Stimulated activated naive CD8-positive, alpha-beta T cell treated with anti-CD3 and anti-CD28 coated beads, Interleukin-15, Interleukin-2, amounts not matched to agents 100 U/mL and 50 U/mL, for 24 hours (primary cell): ENCODE data around the gene CHMP6.
"Not testable (repeated sequence)": the region's sequence is repeated elsewhere in the genome, so short reads cannot be mapped to it uniquely, and the experiment has no call there.

Experiments used
- ATAC-seq: fragments of 150-1000 bp; cut with Tn5 transposase; one replicate; pipeline ENCODE4 v1.10.0; 2021
- DNase-seq: peaks from one replicate; pipeline ENCODE4 v3.0.0; 2021

The CHMP6 gene

DNA sequence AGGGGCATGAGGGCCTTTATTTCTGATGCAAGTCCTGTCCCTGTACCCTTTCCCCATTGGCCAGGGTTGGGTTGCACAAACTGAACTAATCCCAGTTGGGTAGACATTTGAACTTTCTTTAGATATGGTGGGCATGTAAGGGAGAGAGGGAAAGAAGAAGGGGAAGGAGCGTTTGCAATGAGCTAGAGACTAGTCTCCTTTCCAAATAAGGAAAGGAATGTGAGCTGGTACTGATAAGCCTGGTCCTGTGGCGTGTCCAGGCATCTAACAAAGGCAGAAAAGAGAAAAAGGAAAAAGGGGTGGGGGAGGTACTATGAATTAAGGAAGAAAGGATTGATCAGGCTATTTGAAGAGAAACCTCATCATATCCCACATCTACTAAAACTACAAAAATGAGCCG lies 20.3 kb downstream of the CHMP6 start:
- DNase-seq (no peak), ATAC-seq (no peak)

DNA sequence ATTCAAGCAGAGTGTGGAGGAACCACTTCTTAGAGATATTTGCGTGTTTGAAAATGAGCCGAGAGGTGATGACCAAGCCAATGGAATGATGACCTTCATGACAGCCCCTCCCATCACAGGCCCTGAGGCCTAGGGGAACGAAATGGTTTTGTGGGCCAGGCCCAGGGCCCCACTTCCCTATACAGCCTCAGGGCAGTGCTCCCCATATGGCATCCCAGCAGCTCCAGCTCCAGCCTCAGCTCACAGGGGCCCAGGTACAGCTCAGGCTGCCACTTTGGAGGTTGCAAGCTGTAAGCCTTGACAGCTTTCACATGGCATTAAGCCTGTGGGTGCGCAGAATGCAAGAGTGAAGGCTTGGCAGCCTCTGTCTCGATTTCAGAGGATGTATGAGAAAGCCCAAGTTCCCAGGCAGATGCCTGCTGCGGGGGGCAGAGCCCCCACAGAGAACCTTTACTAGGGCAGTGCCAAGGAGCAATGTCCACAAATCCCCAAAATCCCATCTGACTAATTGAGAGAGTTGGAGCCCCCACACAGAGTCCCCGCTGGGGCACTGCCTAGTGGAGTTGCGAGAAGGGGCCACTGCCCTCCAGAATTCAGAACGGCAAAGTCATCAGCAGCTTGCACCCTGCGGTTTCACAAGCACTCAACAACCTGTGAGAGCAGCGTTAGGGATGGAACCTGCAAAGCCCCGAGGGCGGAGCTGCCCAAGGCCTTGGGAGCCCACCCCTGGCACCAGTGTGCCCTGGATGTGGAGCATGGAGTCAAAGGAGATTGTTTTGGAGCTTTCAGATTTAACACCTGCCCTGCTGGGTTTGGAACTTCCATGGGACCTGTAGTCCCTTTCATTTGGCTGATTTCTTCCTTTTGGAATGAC lies 21.2 kb downstream of the CHMP6 start:
- no peak for DNase-seq
- ATAC-seq = no peak

DNA sequence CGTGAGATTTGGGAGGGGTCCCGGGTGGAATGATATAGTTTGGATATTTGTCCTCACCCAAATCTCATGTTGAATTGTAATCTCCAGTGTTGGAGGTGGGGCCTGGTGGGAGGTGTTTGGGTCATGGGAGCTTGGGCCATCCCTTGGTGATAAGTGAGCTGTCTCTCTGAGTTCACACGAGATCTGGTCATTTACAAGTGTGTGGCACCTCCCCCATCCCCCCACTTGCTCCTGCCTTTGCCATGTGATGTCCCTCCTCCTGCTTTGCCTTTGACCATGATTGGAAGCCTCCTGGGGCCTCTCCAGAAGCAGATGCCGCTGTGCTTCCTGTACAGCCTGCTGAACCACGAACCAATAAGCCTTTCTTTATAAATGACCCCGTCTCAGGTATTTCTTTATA lies 22.0 kb downstream of the CHMP6 start:
- no peak for ATAC-seq
- DNase-seq = no peak

DNA sequence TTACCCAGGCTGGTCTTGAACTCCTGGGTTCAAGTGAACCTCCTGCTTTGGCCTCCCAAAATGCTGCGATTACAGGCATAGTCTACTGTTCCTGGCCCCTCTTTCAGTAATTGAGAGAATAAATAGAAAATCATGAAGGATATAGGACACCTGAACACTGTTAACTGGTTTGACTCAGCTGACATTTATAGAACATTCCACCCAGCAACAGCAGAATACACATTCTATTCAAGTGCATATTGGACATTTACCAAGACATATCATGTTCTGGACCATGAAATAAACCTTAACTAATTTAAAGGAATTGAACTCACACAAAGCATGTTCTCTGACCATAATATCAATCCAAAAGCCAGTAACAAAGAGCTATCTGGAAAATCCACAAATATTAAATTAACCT lies 23.5 kb downstream of the CHMP6 start:
- DNase-seq = no peak
- ATAC-seq = no peak

DNA sequence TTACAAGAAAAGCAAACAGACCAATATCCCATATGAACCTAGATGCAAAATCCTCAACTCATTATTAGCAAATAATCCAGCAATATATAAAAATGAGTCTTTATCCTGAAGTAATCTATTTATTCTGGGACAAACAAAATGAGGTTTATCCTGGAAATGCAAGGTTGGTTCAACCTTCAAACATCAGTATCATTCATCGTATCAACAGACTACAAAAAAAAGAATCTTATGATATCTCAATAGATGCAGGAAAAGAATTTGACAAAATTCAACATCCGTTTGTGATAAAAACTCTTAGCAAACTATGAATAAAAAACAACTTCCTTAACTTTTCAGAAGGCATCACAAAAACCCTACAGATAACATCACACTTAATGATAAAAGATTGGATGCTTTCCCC lies 24.9 kb downstream of the CHMP6 start:
- no peak for ATAC-seq

DNA sequence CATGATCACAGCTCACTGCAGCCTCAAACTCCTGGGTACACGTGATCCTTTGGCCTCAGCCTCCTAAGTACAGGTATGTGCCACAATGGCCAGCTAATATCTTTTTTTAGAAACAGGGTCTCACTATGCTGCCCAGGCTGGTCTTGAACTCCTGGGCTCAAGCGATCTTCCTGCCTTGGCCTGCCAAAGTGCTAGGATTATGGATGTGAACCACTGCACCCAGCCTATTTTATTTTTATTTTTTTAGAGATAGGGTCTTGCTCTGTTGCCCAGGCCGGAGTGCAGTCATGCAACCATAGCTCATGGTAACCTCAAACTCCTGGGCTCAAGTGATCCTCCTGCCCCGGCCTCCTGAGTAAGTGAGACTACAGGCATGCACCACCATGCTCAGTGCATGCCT lies 25.7 kb downstream of the CHMP6 start:
- DNase-seq, ATAC-seq: not testable (repeated sequence)

More for the DNA sequence above, 24.9 kb downstream of the CHMP6 start:
- DNase-seq = no peak

DNA sequence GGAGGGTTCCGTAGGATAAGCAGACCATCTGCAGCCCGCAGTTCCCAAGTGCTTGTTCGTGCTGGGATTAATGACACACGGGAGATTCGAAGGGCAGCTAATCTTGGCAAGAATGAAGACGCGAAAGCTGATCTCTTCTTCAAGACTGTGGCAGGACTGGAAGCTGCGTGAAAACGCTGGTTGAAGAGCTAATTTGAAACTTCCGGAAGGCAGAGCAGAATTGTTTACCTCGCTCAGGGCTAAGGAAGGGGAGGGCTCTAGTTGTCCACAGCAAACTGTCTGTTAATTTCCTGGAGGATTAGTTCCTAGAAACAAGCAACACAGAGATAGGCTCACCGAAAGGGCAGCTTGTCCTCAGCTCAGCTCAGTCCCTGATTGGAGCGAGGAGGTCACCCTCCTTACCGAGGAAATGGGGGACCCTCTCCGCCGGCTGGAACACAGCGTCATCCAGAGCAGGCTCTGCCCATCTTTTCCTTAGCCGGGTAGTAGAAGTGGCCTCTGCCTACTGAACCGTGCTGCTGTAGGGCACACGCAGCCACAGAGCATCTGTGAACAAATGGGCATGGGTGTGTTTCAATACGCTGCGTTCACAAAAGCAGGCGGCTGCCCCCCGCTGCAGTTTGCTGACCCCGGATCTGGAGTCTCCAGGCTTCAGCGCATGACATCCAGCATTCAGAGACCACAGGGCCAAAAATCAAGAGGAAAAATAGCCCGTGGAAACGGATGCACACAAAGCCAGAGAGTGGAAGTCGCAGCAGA lies 26.6 kb downstream of the CHMP6 start:
- peak; percentile 78 for ATAC-seq
- peak; percentile 49 for DNase-seq

DNA sequence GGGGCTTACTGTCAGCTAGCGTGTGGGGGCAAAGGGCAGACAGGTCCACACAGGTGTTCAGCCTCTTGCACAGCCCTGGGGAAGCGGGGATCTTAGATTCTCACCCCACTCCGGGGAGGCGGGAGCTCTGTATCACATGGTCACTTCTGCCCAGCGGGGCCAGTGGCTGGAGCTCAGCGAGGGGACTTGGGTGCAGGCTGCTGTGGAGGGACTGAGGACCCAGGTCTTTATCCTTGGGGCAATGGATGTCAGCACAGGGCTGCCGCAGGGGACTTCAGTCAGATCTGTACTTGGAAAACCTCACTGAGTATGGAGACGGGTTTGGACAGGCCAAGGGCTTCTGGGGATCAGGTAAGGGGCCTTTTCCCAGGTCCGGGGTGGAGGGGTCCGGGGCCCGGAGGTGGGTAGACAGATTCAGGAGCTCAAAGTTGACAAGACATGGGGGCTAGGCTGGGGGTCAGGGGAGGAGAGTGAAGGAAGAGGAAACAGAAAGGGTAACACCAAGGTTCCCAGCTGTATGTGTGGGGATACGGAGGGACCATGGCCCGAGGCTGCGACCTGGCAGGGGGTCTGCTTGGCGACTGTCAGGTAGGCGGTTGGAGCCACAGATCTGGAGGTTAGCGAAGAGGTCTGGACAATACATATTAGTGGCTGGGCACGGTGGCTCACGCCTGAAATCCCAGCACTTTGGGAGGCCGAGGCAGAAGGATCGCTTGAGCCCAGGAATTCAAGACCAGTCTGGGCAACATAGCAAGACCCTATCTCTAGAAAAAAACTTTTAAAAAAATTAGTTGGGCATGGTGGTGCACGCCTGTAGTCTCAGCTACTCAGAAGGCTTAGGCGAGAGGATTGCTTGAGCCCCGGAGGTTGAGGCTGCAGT lies 28.2 kb downstream of the CHMP6 start:
- no peak for ATAC-seq
- no peak for DNase-seq

DNA sequence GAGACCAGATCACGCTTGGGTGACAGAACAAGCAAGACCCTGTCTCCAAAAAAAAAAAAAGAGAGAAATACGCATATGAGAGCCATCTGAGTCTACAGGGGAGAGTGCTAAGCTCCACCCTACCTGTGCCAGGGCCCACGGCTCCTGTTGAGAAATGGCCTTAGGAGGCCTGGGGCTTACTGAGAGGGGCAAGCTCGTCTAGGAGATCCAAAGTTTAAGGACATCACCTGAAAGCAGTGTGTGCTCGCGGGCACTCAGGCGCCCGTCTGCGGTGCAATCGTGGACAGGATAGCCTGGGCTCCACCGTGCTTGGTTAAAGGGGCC lies 28.8 kb downstream of the CHMP6 start:
- DNase-seq = no peak
- no peak for ATAC-seq

DNA sequence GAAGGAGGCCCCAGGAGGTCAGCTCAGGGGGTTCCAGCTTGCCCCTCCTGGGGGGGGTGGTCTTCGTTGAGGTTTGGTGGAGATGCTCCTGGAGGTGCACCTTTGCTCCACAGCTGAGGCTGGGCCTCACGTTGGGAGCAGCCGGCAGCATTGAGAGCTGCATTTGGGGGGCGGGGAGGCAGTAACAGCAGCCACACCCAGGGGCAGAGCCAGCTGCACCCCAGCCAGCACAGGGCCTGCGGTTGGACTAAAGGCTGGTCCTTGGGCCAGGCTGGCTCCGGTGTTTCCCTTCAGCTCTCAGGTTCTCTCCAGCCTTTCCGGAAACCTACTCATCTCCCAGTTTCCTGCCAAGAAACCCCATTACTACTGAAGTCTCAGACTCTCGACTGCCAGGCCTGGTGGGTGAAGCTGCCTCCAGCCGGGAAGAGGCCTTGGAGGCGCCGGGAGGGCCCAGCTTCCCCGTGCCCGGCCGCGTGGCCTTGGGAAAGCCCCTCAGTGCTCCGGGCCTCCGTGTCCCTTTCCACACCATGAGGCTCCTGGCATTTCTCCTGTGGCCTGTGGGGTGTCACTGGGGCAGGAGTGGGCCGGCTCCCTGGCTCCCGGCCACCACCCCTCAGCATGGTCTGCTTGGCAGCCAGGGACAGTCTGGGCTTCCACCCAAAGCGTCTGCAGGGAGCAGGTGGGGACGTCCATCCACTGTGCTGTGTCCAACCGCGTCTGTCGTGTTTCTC lies 29.3 kb downstream of the CHMP6 start:
- ATAC-seq (no peak), DNase-seq (no peak)

DNA sequence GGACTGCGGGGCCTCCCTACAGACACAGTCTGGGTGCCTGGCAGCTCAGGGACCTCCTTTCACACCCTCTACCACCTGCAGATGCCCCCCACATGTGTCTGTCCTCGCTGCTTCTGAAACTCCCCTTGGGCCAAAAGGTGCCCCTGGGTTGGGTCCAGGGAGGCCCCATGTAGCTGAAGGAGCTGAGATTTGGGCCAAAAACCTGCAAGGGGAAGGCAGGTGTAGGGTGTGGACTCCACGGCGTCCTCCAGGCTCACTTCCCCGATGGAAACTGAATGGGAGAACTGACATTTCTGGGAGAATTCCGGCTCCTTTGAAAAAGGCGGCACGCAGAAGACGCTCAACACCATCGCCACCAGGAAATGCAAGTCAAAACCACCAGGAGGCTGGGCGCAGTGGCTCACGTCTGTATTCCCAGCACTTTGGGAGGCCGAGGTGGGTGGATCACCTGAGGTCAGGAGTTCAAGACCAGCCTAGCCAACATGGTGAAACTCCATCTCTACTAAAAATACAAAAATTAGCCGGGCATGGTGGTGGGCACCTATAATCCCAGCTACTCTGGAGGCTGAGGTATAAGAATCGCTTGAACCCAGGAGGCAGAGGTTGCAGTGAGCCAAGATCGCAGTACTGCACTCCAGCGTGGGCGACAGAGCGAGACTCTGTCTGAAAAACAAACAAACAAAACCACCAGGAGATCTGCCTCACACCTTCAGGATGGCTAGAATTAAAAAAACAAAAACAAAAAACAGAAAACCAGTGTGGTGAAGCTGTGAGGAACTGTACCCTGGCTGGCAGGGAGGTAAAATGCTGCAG lies 30.1 kb downstream of the CHMP6 start:
- no peak for ATAC-seq
- DNase-seq = no peak

DNA sequence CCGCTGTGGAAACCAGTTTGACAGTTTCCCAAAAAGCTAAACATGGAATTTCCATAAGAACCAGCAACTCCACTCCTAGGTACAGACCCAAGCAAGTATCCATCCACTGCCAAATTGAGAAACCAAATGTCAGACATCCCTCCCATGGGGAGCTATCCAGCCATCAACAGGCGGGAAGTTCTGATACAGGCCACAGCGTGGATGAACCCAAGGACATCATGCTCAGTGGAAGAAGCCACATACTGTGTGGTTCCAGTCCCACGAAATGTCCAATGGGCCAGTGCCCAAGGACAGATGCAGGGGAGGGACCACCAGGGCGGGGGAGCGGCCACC lies 30.7 kb downstream of the CHMP6 start:
- DNase-seq (no peak), ATAC-seq (no peak)

DNA sequence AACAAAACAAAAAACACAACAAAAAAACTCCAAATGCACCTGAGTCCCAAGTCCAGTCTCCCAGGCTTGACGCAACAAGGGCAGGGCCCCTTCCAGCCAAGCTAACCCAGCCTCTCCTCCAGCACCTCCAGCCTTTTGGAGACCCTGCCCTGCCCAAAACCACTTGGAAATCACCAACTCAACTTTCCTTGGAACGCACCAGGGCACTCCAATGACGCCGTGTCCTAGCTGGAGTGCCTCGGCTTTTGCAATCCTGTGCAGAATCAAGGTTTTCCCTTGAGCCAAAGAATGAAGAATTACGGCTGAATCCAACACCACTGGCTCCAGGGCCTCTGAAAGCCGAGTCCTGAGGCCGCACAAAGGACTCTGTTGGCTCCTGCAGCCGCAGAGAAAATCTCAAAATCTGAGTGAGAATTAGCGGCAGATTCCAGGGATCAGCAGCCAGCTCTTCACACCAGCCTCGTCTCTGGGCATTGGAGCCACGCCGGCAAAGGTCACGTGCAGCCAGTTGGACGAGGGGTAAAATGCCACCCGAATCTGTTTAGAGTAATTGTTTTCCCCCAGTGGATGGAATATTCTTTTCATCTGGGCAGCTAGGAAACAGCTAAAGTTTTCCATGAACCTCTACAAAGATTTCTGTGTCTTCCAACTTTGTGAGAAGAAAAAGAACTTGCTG lies 33.6 kb downstream of the CHMP6 start:
- ATAC-seq (no peak), DNase-seq (no peak)

DNA sequence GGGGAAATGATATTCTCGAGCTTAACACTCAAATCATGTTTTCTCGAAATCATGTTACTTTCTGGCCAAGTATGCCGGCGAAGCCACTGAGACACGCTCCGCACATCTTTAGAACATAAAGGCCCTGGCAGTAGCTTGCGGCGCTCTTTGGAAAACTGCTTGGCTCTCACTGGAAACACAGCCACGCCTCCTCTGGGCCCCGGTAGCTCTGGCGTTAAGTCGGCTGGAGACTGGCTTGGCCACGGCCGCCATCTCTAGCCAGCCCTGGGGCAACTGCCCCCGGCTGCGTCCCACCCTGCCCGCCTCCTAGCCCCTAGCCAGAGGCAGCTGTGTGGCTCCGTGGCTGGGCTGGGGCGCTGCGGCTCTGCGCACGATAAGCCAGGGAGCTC lies 34.1 kb downstream of the CHMP6 start:
- DNase-seq = no peak
- no peak for ATAC-seq

DNA sequence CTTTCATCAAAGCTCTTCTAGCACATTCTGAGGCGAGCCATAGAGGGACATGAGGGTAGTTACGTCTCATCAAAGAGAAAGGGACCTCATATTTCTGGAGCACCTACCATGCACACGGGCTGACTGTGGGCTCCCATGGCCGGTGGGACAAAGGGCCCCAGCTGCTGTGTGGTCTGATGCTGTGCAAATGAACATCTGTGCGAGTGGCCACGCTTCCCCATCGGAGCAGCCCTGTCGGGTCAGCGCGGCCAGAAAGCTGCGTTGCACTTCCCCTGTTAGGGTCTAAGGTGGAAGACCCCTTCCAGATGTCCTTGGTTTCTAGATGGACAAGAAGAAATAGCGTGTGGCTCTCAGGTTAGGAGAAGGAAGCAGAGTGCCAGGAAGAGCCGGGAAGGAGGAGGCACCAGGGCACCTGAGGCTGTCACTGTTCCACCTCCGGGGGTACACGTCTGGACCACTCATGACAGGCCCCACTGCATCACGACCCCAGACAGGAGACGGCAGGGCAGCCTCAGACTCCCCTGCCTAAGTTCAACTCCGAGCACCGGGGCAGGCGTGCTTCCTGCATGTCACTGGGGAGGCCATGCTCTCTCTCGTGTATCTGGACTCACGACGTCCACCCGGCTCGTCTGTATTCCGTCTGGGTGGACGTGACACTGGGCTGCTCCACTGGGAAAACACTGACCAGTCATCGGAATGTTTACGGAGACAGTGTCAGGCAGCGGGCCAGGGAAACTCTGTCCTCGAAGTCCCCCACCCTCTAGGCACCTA lies 34.8 kb downstream of the CHMP6 start:
- DNase-seq (no peak), ATAC-seq (no peak)

DNA sequence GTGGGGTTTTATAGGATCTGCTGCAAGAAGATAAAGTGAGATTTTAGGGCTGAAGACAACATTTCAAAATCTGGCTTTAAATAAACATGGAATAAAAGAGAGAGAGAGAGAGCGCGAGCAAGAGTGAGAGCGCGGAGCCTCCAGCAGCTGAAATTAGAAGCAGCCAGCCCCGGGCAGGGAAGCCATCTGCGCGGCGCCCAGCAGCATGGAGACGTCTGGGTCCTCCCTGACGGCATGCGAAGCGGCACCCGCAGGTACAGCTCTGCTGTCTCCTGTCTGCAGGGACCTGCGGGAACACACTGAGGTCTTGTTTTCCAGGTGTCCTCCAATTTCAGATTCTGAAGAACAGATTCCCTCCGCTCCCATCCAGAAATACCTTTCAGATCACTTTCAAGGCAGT lies 35.4 kb downstream of the CHMP6 start:
- DNase-seq = no peak
- no peak for ATAC-seq

DNA sequence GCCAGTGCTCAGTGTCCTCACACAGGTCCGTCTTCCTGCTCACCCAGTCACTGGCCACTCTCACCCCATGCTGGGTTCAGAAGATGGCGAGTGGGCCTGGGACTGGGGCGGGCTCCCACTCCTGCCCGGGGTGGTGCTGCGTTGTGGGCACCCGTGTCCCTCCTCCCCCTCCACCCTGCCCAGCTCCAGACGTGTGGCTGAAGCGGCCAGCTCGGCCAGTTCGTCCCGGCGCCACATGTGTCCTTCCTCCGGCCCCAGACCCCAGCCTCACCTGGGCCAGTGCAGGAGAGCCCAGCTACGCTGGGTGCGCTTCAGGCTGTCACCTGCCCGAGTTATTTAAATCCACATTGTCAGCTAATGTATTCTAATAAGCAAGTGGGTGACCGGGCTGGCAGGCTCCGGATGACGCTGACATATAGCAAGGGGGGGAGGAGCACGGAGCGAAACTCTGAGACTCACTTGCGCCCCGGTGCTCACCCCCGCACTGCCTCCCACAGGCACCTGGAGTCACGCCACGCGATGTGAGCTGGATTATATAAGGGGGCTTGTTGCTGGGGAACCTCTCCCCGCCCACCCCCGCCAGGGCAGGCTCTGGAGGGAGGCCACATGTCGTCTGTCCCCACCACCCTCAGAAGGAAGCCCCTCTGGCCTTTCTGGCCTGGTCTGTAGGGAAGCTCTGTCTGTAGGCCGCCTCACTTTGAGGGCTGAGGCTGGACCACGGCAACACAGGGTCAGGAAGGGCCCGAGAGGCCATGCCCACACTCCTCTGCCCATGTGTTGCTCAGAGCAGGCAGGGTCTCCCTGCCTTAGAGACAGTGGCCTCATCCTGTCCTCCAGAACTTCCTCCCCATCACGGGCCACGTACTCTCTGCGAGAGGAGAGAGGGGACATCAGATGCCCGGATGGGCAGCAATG lies 36.2 kb downstream of the CHMP6 start:
- no peak for ATAC-seq
- DNase-seq = no peak

DNA sequence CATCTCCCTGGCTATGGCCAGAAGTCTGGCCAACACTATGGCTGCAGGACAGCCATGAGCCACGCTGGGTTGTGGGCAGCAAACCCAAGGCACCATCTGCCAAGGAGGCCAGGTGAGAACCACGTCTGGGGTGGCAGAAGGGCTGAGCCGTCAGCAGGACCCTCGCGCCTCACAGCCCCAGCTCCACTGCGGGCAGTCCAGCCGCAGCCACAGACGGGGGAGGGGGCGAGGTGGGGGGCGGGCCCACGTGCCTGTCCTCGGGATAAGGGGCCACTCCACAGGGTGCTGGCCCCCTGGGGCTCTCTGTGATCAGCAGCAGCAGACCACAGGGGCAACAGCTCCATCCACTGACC lies 36.8 kb downstream of the CHMP6 start:
- ATAC-seq = no peak

DNA sequence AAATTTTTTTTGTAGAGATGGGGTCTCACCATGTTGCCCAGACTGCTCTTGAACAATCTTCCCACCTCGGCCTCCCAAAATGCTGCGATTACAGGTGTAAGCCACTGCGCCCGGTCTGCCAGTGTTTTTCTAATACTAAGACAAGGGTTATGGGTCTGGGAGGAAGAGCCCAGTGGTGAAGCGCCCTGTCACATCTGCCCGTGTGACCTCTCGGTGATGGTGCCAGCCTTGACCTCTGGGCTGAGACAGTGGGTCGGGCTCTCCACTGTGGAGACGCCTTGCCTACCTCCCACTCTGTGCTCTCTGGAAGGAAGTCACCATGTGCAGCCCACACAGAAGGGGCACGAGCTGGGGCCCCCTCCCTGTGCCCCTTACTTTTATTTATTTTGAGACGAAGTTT lies 38.2 kb downstream of the CHMP6 start:
- ATAC-seq (no peak), DNase-seq (no peak)

More for the DNA sequence above, 36.8 kb downstream of the CHMP6 start:
- DNase-seq = no peak
